C4-2B (cell line): ENCODE results near the gene FLNC.

Experiments used
- ZFX ChIP-seq: fragments of 450-650 bp; IDR thresholded peaks from 2 replicates; pipeline ENCODE4 v1.6.1; 2017
- TF ChIP-seq, protein P1 (sequence below): fragments of 450-650 bp; conservative IDR thresholded peaks from 2 replicates; pipeline ENCODE4 v1.5.1; 2017; ENCODE audit warnings: mild to moderate bottlenecking

DNA sequence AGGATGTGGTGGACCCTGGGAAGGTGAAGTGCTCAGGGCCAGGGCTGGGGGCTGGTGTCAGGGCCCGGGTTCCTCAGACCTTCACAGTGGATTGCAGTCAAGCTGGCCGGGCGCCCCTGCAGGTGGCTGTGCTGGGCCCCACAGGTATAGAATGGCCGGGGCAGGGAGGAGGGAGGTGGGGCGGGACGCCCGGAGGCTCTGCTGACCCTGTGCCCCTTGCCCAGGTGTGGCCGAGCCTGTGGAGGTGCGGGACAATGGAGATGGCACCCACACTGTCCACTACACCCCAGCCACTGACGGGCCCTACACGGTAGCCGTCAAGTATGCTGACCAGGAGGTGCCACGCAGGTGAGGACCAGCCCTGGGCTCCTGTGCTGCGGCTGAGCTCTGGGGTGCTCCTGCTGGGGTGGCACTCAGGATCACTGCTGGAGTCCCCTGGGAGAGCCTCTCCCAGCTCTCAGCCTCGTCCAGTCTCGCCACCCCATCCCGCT lies 17.6 kb downstream of the FLNC start:
- TF ChIP-seq, protein P1, sequence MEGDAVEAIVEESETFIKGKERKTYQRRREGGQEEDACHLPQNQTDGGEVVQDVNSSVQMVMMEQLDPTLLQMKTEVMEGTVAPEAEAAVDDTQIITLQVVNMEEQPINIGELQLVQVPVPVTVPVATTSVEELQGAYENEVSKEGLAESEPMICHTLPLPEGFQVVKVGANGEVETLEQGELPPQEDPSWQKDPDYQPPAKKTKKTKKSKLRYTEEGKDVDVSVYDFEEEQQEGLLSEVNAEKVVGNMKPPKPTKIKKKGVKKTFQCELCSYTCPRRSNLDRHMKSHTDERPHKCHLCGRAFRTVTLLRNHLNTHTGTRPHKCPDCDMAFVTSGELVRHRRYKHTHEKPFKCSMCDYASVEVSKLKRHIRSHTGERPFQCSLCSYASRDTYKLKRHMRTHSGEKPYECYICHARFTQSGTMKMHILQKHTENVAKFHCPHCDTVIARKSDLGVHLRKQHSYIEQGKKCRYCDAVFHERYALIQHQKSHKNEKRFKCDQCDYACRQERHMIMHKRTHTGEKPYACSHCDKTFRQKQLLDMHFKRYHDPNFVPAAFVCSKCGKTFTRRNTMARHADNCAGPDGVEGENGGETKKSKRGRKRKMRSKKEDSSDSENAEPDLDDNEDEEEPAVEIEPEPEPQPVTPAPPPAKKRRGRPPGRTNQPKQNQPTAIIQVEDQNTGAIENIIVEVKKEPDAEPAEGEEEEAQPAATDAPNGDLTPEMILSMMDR, result no peak
- TF ChIP-seq ZFX, result no peak
